RWPE2 (cell line): ENCODE measurements around the gene RARG.

Source experiments
- ATAC-seq: fragments of 200-7000 bp; cut with Tn5 transposase; 3 replicates; pipeline ENCODE4 v1.9.1; 2021; ENCODE audit warnings: low read depth
- DNase-seq: peaks from one replicate; pipeline ENCODE4 v3.0.0-alpha.2; 2020; ENCODE audit warnings: low spot score
- H3K27ac ChIP-seq: fragments of 450-650 bp; 2 replicates; pipeline ENCODE4 v1.5.1; 2017; ENCODE audit warnings: mild to moderate bottlenecking; ENCODE audit not compliant: poor library complexity, severe bottlenecking
- H3K27me3 ChIP-seq: fragments of 250-450 bp; sonication (Bioruptor Pico); 2 replicates; pipeline ENCODE4 v1.5.1; 2021; ENCODE audit warnings: mild to moderate bottlenecking, moderate library complexity; ENCODE audit not compliant: insufficient read depth, poor library complexity, severe bottlenecking
- H3K36me3 ChIP-seq: fragments of 250-450 bp; sonication (Bioruptor Pico); 2 replicates; pipeline ENCODE4 v1.5.1; 2020; ENCODE audit warnings: low read depth, mild to moderate bottlenecking, moderate library complexity
- H3K4me1 ChIP-seq: fragments of 250-450 bp; sonication (Bioruptor Pico); 2 replicates; pipeline ENCODE4 v1.5.1; 2021; ENCODE audit warnings: mild to moderate bottlenecking, moderate library complexity; ENCODE audit not compliant: insufficient read depth, poor library complexity, severe bottlenecking
- H3K4me3 ChIP-seq: fragments of 250-450 bp; sonication (Bioruptor Pico); 2 replicates; pipeline ENCODE4 v1.5.1; 2021; ENCODE audit warnings: mild to moderate bottlenecking, moderate library complexity; ENCODE audit not compliant: severe bottlenecking
- H3K9me3 ChIP-seq: fragments of 250-450 bp; sonication (Bioruptor Pico); 2 replicates; pipeline ENCODE4 v1.5.1; 2021; ENCODE audit warnings: mild to moderate bottlenecking, moderate library complexity; ENCODE audit not compliant: severe bottlenecking
- TF ChIP-seq, protein P1 (sequence below): fragments of 450-650 bp; IDR thresholded peaks from one replicate; pipeline ENCODE4 v1.5.1; 2017; ENCODE audit warnings: mild to moderate bottlenecking, moderate library complexity; ENCODE audit not compliant: poor library complexity, severe bottlenecking

Gene RARG

DNA sequence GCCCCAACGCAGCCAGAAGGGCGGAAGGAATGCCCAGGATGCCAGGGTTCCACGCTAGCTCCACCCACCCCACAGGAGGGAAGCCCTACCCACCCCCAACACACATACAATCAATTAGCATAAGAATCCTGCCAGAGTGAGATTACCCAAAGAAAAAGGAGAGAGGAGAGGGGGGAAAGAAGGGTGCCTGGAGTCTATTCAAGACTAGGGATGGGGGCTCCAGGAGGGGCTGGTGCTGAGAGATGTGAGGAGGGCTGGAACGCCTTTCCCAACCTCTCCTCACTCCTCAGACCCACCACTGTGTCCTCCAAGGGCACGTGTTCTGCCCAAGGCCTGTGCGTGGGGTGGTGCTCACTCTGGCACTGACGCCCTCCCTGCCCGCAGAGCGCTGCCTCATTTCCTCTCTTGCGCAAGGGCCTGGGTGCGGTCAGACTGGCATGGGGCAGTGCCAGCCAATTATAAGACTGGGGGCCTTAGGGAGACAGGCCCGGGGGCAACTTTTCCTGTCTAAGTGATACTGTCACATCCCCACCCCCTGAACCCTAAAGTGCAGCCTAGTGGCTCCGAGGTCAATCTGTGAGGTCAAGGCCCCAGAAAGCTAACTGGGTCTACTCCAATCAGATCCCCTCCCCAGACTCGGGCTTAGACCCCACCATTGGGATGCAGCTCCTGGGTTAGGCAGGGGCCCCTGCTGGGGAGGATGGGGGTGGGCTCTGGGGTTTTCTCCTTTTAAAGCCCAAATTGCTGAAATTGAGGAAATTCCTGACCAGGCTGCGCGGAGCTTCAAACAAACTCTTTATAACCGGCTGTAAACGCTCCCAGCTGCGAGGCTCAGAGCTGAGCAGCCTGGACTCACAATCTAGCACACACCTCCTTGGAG is 14.7 kb downstream of the RARG start:
- no peaks in the 10 kb centered on the region for H3K9me3 ChIP-seq
- H3K27ac ChIP-seq = peak overlapping the region; percentile 96
- no peak for ATAC-seq
- TF ChIP-seq, protein P1, sequence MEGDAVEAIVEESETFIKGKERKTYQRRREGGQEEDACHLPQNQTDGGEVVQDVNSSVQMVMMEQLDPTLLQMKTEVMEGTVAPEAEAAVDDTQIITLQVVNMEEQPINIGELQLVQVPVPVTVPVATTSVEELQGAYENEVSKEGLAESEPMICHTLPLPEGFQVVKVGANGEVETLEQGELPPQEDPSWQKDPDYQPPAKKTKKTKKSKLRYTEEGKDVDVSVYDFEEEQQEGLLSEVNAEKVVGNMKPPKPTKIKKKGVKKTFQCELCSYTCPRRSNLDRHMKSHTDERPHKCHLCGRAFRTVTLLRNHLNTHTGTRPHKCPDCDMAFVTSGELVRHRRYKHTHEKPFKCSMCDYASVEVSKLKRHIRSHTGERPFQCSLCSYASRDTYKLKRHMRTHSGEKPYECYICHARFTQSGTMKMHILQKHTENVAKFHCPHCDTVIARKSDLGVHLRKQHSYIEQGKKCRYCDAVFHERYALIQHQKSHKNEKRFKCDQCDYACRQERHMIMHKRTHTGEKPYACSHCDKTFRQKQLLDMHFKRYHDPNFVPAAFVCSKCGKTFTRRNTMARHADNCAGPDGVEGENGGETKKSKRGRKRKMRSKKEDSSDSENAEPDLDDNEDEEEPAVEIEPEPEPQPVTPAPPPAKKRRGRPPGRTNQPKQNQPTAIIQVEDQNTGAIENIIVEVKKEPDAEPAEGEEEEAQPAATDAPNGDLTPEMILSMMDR = no peak
- no peak for DNase-seq
- peaks cover 24% of the 10 kb centered on the region for H3K4me1 ChIP-seq
- H3K4me3 ChIP-seq = no peak overlapping the region
- no peaks in the 10 kb centered on the region for H3K27me3 ChIP-seq
- H3K36me3 ChIP-seq = peaks cover 28% of the 10 kb centered on the region

DNA sequence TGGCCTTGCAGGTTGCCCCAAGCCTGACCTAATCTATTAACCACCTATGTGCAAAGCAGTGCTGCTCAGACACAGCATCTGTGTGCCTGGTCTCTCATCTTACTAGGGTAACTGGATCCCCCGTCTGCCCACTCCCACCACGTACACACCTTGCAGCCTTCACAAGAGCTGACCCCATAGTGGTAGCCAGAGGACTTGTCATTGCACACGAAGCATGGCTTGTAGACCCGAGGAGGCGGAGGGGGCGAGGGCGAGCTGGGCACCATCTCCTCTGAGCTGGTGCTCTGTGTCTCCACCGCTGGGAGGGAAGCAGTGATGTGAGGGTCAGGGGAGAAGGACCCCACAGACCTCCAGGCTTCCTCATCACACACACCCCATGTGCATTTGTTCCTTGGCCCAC is 16.5 kb downstream of the RARG start:
- peaks cover 20% of the 10 kb centered on the region for H3K4me1 ChIP-seq
- no peaks in the 10 kb centered on the region for H3K27me3 ChIP-seq
- no peak for ATAC-seq
- no peak overlapping the region for H3K4me3 ChIP-seq
- peak; percentile 25 for DNase-seq
- TF ChIP-seq, protein P1 = no peak
- no peak overlapping the region for H3K27ac ChIP-seq
- peaks cover 46% of the 10 kb centered on the region for H3K36me3 ChIP-seq
- H3K9me3 ChIP-seq = no peaks in the 10 kb centered on the region

DNA sequence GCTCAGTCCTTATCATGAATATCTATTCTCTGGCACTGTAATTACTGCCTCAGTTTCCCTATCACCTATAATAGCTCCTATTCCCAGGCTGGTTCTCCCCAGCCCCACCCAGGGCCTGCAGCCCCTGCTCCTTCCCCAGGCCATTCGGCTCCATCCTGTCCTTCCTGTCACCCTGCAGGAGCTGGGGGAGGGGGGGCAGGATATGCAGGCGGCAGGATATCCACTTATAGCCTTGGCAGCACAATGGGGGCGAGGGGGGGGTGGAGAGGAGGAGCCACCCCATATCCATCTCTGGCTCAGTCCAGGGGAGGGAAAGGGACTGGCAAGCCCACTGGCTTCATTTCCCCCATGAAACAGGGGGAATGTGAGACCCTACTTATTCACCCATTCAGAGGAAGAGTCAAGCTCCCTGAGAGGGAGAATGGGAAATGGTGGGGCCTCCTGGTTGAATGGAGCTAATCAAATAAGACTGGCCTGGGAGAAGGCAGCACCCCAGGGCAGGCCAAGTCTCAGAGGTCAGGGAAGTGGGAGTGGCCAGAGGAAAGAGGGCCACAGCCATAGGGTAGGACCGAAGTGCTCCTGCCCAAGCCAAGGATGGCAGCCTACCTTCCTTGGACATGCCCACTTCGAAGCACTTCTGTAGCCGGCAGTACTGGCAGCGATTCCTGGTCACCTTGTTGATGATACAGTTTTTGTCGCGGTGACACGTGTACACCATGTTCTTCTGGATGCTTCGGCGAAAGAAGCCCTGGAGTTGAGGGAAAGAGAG is 17.1 kb downstream of the RARG start:
- DNase-seq (peak; percentile 57), ATAC-seq (no peak)
- no peaks in the 10 kb centered on the region for H3K27me3 ChIP-seq
- H3K9me3 ChIP-seq = no peaks in the 10 kb centered on the region
- no peak overlapping the region for H3K4me3 ChIP-seq
- no peak overlapping the region for H3K27ac ChIP-seq
- TF ChIP-seq, protein P1 = no peak
- H3K4me1 ChIP-seq = peaks cover 20% of the 10 kb centered on the region
- peaks cover 50% of the 10 kb centered on the region for H3K36me3 ChIP-seq

DNA sequence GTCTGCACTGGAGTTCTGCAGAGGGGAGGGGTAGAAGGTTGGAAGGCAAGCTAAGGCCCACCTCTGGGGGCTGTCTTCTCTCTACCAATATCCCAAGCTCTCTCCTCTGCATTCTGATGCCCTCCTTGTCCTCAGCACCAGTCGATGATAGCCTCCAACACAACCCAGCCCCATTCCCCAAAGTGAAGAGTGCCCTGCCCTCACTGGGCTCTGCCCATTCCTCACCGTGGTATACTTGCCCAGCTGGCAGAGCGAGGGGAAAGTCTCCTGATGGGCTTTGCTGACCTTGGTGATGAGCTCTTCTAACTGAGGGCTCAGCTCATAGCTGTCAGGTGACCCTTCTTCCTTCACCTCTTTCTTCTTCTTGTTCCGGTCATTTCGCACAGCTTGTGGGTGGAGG is 17.8 kb downstream of the RARG start:
- H3K4me1 ChIP-seq = peaks cover 20% of the 10 kb centered on the region
- DNase-seq = no peak
- peaks cover 50% of the 10 kb centered on the region for H3K36me3 ChIP-seq
- TF ChIP-seq, protein P1 = no peak
- no peak overlapping the region for H3K27ac ChIP-seq
- H3K27me3 ChIP-seq = no peaks in the 10 kb centered on the region
- H3K9me3 ChIP-seq = no peaks in the 10 kb centered on the region
- no peak overlapping the region for H3K4me3 ChIP-seq
- ATAC-seq = no peak

DNA sequence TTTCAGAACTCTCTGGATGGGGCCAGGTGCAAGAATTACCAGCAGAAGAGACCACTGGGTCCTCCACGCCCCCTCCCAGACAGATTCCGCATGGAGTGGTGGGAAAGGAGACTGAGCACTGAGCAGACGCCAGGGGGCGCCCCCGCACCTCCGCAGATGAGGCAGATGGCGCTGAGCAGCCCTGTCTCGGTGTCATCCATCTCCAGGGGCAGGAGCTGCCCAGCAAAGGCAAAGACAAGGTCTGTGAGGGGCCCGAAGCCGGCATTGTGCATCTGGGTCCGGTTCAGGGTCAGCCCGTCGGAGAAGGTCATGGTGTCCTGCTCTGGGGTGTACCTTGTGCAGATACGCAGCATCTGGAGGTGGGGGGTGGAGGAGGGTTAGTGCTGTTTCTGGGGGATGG is 18.7 kb downstream of the RARG start:
- TF ChIP-seq, protein P1 = peak; percentile 93
- no peaks in the 10 kb centered on the region for H3K9me3 ChIP-seq
- H3K4me3 ChIP-seq = no peak overlapping the region
- H3K27ac ChIP-seq = no peak overlapping the region
- peaks cover 50% of the 10 kb centered on the region for H3K36me3 ChIP-seq
- peaks cover 19% of the 10 kb centered on the region for H3K4me1 ChIP-seq
- DNase-seq = no peak
- peak; percentile 76 for ATAC-seq
- H3K27me3 ChIP-seq = no peaks in the 10 kb centered on the region
